GM13977 (cell line): ENCODE measurements around the gene ANKH.

Experiments
- DNase-seq: peaks from one replicate; pipeline ENCODE4 v3.0.0; 2012; ENCODE audit warnings: low spot score
- in situ Hi-C: fragments of 300-500 bp; cut with MboI; formaldehyde crosslinking; loops from one replicate; pipeline ENCODE4 v1.12.0; 2022; ENCODE audit warnings: low sequenced_read_pairs, low pct_unique_long_range_greater_than_20kb, mixed read lengths, inconsistent platforms; ENCODE audit not compliant: unreplicated experiment
- TF ChIP-seq, protein P1 (sequence below): IDR thresholded peaks from 2 replicates; pipeline ENCODE4 v1.5.1; 2012; ENCODE audit warnings: mild to moderate bottlenecking, control low read depth; ENCODE audit not compliant: insufficient read depth; ENCODE audit errors: extremely low read depth, missing control alignments

The ANKH gene

DNA sequence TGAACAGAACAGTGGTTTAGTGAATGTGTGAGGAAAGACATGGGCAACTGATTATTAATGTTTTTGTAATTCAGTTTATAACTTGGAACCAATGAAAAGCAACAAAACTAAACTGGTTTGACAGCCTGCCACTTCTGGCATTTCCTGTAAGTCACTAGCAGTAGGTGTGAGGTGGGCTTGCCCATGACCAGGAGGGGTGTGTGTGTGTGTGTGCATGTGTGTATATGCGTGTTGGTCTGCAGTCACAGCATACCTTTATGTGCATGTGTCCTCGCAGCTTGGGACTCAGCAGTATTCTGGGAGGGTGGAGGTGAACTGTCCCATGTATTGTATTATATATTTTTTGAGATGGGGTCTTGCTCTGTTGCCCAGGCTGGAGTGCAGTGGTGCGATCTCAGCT lies 174.7 kb downstream of the ANKH start:
- no peak for DNase-seq
- TF ChIP-seq, protein P1, sequence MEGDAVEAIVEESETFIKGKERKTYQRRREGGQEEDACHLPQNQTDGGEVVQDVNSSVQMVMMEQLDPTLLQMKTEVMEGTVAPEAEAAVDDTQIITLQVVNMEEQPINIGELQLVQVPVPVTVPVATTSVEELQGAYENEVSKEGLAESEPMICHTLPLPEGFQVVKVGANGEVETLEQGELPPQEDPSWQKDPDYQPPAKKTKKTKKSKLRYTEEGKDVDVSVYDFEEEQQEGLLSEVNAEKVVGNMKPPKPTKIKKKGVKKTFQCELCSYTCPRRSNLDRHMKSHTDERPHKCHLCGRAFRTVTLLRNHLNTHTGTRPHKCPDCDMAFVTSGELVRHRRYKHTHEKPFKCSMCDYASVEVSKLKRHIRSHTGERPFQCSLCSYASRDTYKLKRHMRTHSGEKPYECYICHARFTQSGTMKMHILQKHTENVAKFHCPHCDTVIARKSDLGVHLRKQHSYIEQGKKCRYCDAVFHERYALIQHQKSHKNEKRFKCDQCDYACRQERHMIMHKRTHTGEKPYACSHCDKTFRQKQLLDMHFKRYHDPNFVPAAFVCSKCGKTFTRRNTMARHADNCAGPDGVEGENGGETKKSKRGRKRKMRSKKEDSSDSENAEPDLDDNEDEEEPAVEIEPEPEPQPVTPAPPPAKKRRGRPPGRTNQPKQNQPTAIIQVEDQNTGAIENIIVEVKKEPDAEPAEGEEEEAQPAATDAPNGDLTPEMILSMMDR, result no peak
- in situ Hi-C loops, result no loop called here

- in situ Hi-C loops, result no loop called here
- no peak for DNase-seq
- TF ChIP-seq, protein P1, result no peak
Observed at GRCh38 chr5:14696057-14696456, 175.5 kb downstream of the ANKH start.

- DNase-seq, result no peak
Observed at GRCh38 chr5:14695152-14695551, 176.4 kb downstream of the ANKH start.

GRCh38 chr5:14693070-14693469 lies 178.5 kb downstream of the ANKH start:
- DNase-seq, result no peak
- TF ChIP-seq, protein P1, result no peak
- in situ Hi-C loops, result no loop called here

More at GRCh38 chr5:14695152-14695551, 176.4 kb downstream of the ANKH start:
- TF ChIP-seq, protein P1, result no peak
- in situ Hi-C loops, result no loop called here

DNA sequence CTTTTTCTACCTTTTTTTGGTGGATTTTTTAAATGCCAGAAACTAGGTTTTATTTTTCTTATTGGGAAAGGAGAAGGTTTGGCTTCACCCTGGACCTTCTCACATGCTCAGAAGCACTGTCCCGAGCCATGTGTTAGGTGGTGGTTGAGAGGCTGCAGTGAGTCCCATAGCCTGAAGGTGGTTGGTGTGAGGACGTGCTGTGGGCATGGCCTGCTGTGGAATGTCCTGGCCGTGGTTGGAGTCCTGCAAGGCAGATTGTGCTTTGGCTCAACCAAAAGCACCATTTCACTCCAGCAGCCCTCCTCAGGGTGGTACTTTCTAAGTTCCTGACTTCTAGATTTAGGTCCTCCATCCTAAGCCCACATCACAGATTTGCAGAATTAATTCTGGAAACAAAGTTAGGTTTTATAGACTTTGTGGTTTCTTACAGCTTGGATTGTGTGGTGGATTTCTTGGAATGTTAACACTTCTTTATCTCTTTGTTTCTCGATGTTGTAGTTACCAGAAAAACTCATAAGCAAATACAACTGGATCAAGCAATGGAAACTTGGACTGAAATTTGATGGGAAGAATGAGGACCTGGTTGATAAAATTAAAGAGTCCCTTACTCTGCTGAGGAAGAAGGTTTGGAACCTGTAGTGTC lies 184.4 kb downstream of the ANKH start:
- in situ Hi-C loops, result no loop called here
- TF ChIP-seq, protein P1, result no peak
- DNase-seq, result no peak

- in situ Hi-C loops, result no loop called here
- no peak for DNase-seq
- TF ChIP-seq, protein P1, result no peak
Observed at GRCh38 chr5:14686517-14686916, 185.1 kb downstream of the ANKH start.
